ENCODE results near the gene COPS7A. TPM values are rescaled to one million over a fixed set of nuclear protein-coding genes. Genes with fewer than 3 reads are reported as not detected.
A peak's percentile ranks its signal among the peaks of the same experiment; 100 is the strongest.

COPS7A gene
- total RNA-seq, 1 experiment from 2014 or later: 67.8 TPM

GRCh38 chr12:6752167-6752920, 28.5 kb downstream of the COPS7A start:
- ChIA-PET RAD21 (ENCODE audit: low non-redundant PET in 1 of 2, low total read pairs in 2 of 2, uncharacterized antibody in 2 of 2, unreplicated experiment in 2 of 2) (interaction anchor here in 1 of 2 experiments (2.9 kb wide), 1 partner anchor 13 kb away, joined by 15 read pairs; the partner anchor contains the start of gene PTMS), CTCF (interaction anchor here (0.8 to 4.6 kb wide), 17 partner anchors 8 to 185 kb away, joined by 3 to 53 read pairs (median 6); partner anchors contain the start of genes CDCA3, COPS7A, PTMS and SPSB2), POLR2A (interaction anchor here (0.8 to 3.3 kb wide), 11 partner anchors 11 to 218 kb away, joined by 3 to 41 read pairs (median 5); partner anchors contain the start of genes COPS7A, GAPDH, PTMS and TPI1)
- Histone ChIP-seq H3K36me3 (ENCODE audit: control insufficient read depth in 1 of 2, insufficient read depth in 2 of 2, low read length in 2 of 2) (peaks cover 34 to 44% of the 10 kb centered on the region in 2 experiments; a peak in 3 of 4 replicates), H3K27ac (ENCODE audit: low read depth, low read length) (peak overlapping the region; percentile 92), H3K4me3 (replicated peaks in 1 of 2; ENCODE audit: low read depth in 1 of 2, low read length in 2 of 2) (peak overlapping the region; percentile 94 to 99), H2AFZ (ENCODE audit: low read depth, low read length, poor library complexity, severe bottlenecking) (no peak overlapping the region), H3K9ac (ENCODE audit: low read length) (peak overlapping the region; percentile 99), H3K4me2 (ENCODE audit: low read length) (peak overlapping the region; percentile 76), H4K20me1 (ENCODE audit: insufficient read depth) (no peaks in the 10 kb centered on the region), H3K9me3 (ENCODE audit: control insufficient read depth in 1 of 2, insufficient read depth in 1 of 2, low read depth in 1 of 2, low read length in 2 of 2) (no peaks in the 10 kb centered on the region), H3K27me3 (ENCODE audit: insufficient read depth, low read length) (no peaks in the 10 kb centered on the region), H3K79me2 (ENCODE audit: insufficient read depth, low read length) (peaks cover 31% of the 10 kb centered on the region), H3K4me1 (ENCODE audit: control insufficient read depth in 1 of 2, insufficient read depth in 2 of 2, low read length in 2 of 2) (peaks cover 14 to 30% of the 10 kb centered on the region in 2 experiments; a peak in 3 of 4 replicates), H3K9me2 (ENCODE audit: insufficient read depth) (no peaks in the 10 kb centered on the region)
- intact Hi-C loops (cut with micrococcal nuclease): loop anchor here (2.0 to 5.0 kb wide), 2 partner anchors 14 to 210 kb away; partner anchors contain the start of gene PTMS
- BruUV-seq (replicated peaks): TSS peak; percentile 48
- ATAC-seq (peak; percentile 20), DNase-seq (ENCODE audit: low read depth, low spot score) (no peak)
- no peak for TF ChIP-seq REST (IDR thresholded peaks at IDR 0.05; ENCODE audit: low read depth)
- 0 out of 2 replicates have a peak, but pooled peaks have one; percentile 12 for TF ChIP-seq POLR2AphosphoS5 (IDR thresholded peaks at IDR 0.05; ENCODE audit: low read depth, low read length)
- no peak for TF ChIP-seq ZFX (IDR thresholded peaks at IDR 0.05)
- peak in 2 of 3 experiments; percentile 44 to 45; a peak in 3 of 6 replicates for TF ChIP-seq CTCF (IDR thresholded peaks at IDR 0.05 in 2 of 3, conservative IDR thresholded peaks at IDR 0.05 in 1 of 3; ENCODE audit: borderline replicate concordance in 1 of 3, insufficient read depth in 1 of 3, low read depth in 2 of 3, low read length in 2 of 3)

Data from HCT116 (cell line).